HL-60 (cell line): Measurements from ENCODE around the gene RBP2.
A peak's percentile ranks its signal among the peaks of the same experiment; 100 is the strongest.

ENCODE experiments used
- DNase-seq, 2 experiments: peaks; one replicate each; pipeline ENCODE4 v3.0.0-alpha.2; 2010 to 2020; ENCODE audit warnings: low read depth in 1 of 2, low spot score in 1 of 2
- H3K27ac ChIP-seq: fragments of 250-450 bp; sonication (Bioruptor Pico); replicated peaks from 2 replicates; pipeline ENCODE4 v1.5.1; 2020; ENCODE audit warnings: mild to moderate bottlenecking, moderate library complexity
- H3K27me3 ChIP-seq: fragments of 250-450 bp; sonication (Bioruptor Pico); 2 replicates; pipeline ENCODE4 v1.5.1; 2021; ENCODE audit warnings: mild to moderate bottlenecking, moderate library complexity; ENCODE audit not compliant: insufficient read depth, poor library complexity, severe bottlenecking
- H3K4me3 ChIP-seq: replicated peaks from 2 replicates; pipeline ENCODE4 v1.5.1; 2011; ENCODE audit warnings: mild to moderate bottlenecking, control low read depth, low read length; ENCODE audit not compliant: insufficient read depth
- CTCF ChIP-seq: IDR thresholded peaks from one replicate; pipeline ENCODE4 v1.5.1; 2011; ENCODE audit warnings: low read length, control low read depth, inconsistent platforms; ENCODE audit not compliant: insufficient read depth
- GABPA ChIP-seq: IDR thresholded peaks from 2 replicates; pipeline ENCODE4 v1.6.1; 2012; ENCODE audit warnings: low read depth
- POLR2AphosphoS5 ChIP-seq: IDR thresholded peaks from 2 replicates; pipeline ENCODE4 v1.6.1; 2012; ENCODE audit warnings: low read depth
- REST ChIP-seq: IDR thresholded peaks from 2 replicates; pipeline ENCODE4 v1.6.1; 2012; ENCODE audit warnings: low read depth; ENCODE audit not compliant: insufficient replicate concordance
- SPI1 ChIP-seq: IDR thresholded peaks from 2 replicates; pipeline ENCODE4 v1.6.1; 2012; ENCODE audit warnings: low read depth, mild to moderate bottlenecking, borderline replicate concordance

Gene RBP2

GRCh38 chr3:139521144-139521543 is 44.8 kb upstream of the RBP2 start:
- Histone ChIP-seq H3K27me3 (no peaks in the 10 kb centered on the region), H3K27ac (no peak overlapping the region), H3K4me3 (no peak overlapping the region)
- no peak for DNase-seq
- TF ChIP-seq REST (no peak), SPI1 (no peak), GABPA (no peak), POLR2AphosphoS5 (no peak), CTCF (no peak)

GRCh38 chr3:139519998-139520737 is 43.9 kb upstream of the RBP2 start:
- Histone ChIP-seq H3K4me3 (no peak overlapping the region), H3K27ac (no peak overlapping the region), H3K27me3 (no peaks in the 10 kb centered on the region)
- TF ChIP-seq GABPA: no peak
- TF ChIP-seq CTCF: peak; percentile 23
- no peak for TF ChIP-seq POLR2AphosphoS5
- TF ChIP-seq SPI1: no peak
- TF ChIP-seq REST: no peak
- DNase-seq: peak in 1 of 2 experiments; percentile 10

- Histone ChIP-seq H3K4me3 (no peak overlapping the region), H3K27me3 (no peaks in the 10 kb centered on the region), H3K27ac (no peak overlapping the region)
- TF ChIP-seq POLR2AphosphoS5 (no peak), CTCF (no peak), SPI1 (no peak), REST (no peak), GABPA (no peak)
- no peak for DNase-seq
Observed at GRCh38 chr3:139518926-139519842, 42.9 kb upstream of the RBP2 start.
